Loucy (cell line): ENCODE data around the gene PTBP1.

Experiments
- H2AFZ ChIP-seq: fragments of 200-600 bp; sonication (generic); 2 replicates; pipeline ENCODE4 v1.6.0; 2016; ENCODE audit warnings: antibody characterized with exemption, mild to moderate bottlenecking, low read length, moderate library complexity
- H3F3A ChIP-seq: fragments of 200-600 bp; 2 replicates; pipeline ENCODE4 v1.6.0; 2016; ENCODE audit warnings: antibody characterized with exemption, low read depth, mild to moderate bottlenecking
- H3K27me3 ChIP-seq: fragments of 200-600 bp; sonication (generic); 2 replicates; pipeline ENCODE4 v1.6.1; 2014; ENCODE audit warnings: low read length, mild to moderate bottlenecking; ENCODE audit not compliant: insufficient read depth, poor library complexity, severe bottlenecking
- H3K36me3 ChIP-seq: fragments of 200-600 bp; sonication (generic); 2 replicates; pipeline ENCODE4 v1.6.1; 2016; ENCODE audit warnings: low read length; ENCODE audit not compliant: insufficient read depth
- H3K4me1 ChIP-seq: fragments of 200-600 bp; sonication (generic); 2 replicates; pipeline ENCODE4 v1.5.1; 2014; ENCODE audit warnings: low read length, mild to moderate bottlenecking; ENCODE audit not compliant: insufficient read depth, poor library complexity, severe bottlenecking
- H3K4me2 ChIP-seq: fragments of 200-600 bp; sonication (generic); 2 replicates; pipeline ENCODE4 v1.6.0; 2014; ENCODE audit warnings: antibody characterized with exemption, low read length, low read depth, mild to moderate bottlenecking; ENCODE audit not compliant: poor library complexity, severe bottlenecking
- H3K4me3 ChIP-seq: fragments of 200-600 bp; sonication (generic); 2 replicates; pipeline ENCODE4 v1.5.1; 2014; ENCODE audit warnings: low read length, mild to moderate bottlenecking, mixed read lengths; ENCODE audit not compliant: poor library complexity, severe bottlenecking
- H3K79me2 ChIP-seq: fragments of 200-600 bp; sonication (generic); 2 replicates; pipeline ENCODE4 v1.6.1; 2014; ENCODE audit warnings: low read length; ENCODE audit not compliant: insufficient read depth
- H3K9ac ChIP-seq: fragments of 200-600 bp; sonication (generic); 2 replicates; pipeline ENCODE4 v1.6.0; 2014; ENCODE audit warnings: mild to moderate bottlenecking, low read depth, low read length, moderate library complexity; ENCODE audit not compliant: poor library complexity, severe bottlenecking
- H3K9me2 ChIP-seq: fragments of 200-600 bp; sonication (generic); replicated peaks from 2 replicates; pipeline ENCODE4 v1.6.1; 2016; ENCODE audit warnings: low read depth, low read length, mixed read lengths
- H3K9me3 ChIP-seq: fragments of 200-600 bp; sonication (generic); 2 replicates; pipeline ENCODE4 v1.6.1; 2014; ENCODE audit warnings: mild to moderate bottlenecking, antibody characterized with exemption, low read length, low read depth; ENCODE audit not compliant: insufficient read depth
- H4K20me1 ChIP-seq: fragments of 200-600 bp; sonication (generic); 2 replicates; pipeline ENCODE4 v1.6.0; 2014; ENCODE audit warnings: antibody characterized with exemption, low read length, mild to moderate bottlenecking; ENCODE audit not compliant: insufficient read depth, poor library complexity, severe bottlenecking
- CTCF ChIP-seq: fragments of 200-600 bp; sonication (generic); conservative IDR thresholded peaks from 2 replicates; pipeline ENCODE4 v1.5.1; 2014; ENCODE audit warnings: mild to moderate bottlenecking, antibody characterized with exemption, low read length
- EZH2phosphoT487 ChIP-seq: fragments of 200-600 bp; IDR thresholded peaks from 2 replicates; pipeline ENCODE4 v1.6.1; 2018; ENCODE audit warnings: antibody characterized with exemption, mild to moderate bottlenecking, moderate library complexity, borderline replicate concordance

Gene PTBP1

GRCh38 chr19:791007-791566, 6.2 kb upstream of the PTBP1 start:
- Histone ChIP-seq H3K9me3 (no peaks in the 10 kb centered on the region), H4K20me1 (no peaks in the 10 kb centered on the region), H3K36me3 (no peaks in the 10 kb centered on the region), H3K79me2 (0 out of 2 replicates have a peak, but pooled peaks cover 3% of the 10 kb centered on the region), H3K4me2 (no peak overlapping the region), H3K9ac (no peak overlapping the region), H3K4me3 (no peak overlapping the region), H3K27me3 (no peaks in the 10 kb centered on the region), H3K4me1 (peaks cover 2% of the 10 kb centered on the region), H3K9me2 (no peaks in the 10 kb centered on the region), H3F3A (no peaks in the 10 kb centered on the region), H2AFZ (no peak overlapping the region)
- TF ChIP-seq EZH2phosphoT487 = no peak
- no peak for TF ChIP-seq CTCF

- no peaks in the 10 kb centered on the region for H4K20me1 ChIP-seq
- peaks cover 4% of the 10 kb centered on the region for H3K4me1 ChIP-seq
- H3K79me2 ChIP-seq = peaks cover 7% of the 10 kb centered on the region; the same call in 1 of the 2 replicates
- no peaks in the 10 kb centered on the region for H3K9me3 ChIP-seq
- no peaks in the 10 kb centered on the region for H3K9me2 ChIP-seq
- H2AFZ ChIP-seq = no peak overlapping the region
- no peak overlapping the region for H3K9ac ChIP-seq
- no peaks in the 10 kb centered on the region for H3K27me3 ChIP-seq
- no peak overlapping the region for H3K4me2 ChIP-seq
- no peak for TF ChIP-seq CTCF
- TF ChIP-seq EZH2phosphoT487 = no peak
- no peaks in the 10 kb centered on the region for H3K36me3 ChIP-seq
- no peaks in the 10 kb centered on the region for H3F3A ChIP-seq
- no peak overlapping the region for H3K4me3 ChIP-seq
Observed at GRCh38 chr19:791567-792305, 5.5 kb upstream of the PTBP1 start.

- no peak overlapping the region for H3K4me3 ChIP-seq
- no peaks in the 10 kb centered on the region for H3F3A ChIP-seq
- H3K9ac ChIP-seq = no peak overlapping the region
- H2AFZ ChIP-seq = no peak overlapping the region
- no peak overlapping the region for H3K4me2 ChIP-seq
- no peaks in the 10 kb centered on the region for H3K36me3 ChIP-seq
- no peaks in the 10 kb centered on the region for H3K9me3 ChIP-seq
- peaks cover 8% of the 10 kb centered on the region; the same call in 1 of the 2 replicates for H3K79me2 ChIP-seq
- TF ChIP-seq CTCF = no peak
- TF ChIP-seq EZH2phosphoT487 = no peak
- no peaks in the 10 kb centered on the region for H3K27me3 ChIP-seq
- H4K20me1 ChIP-seq = no peaks in the 10 kb centered on the region
- peaks cover 4% of the 10 kb centered on the region for H3K4me1 ChIP-seq
- H3K9me2 ChIP-seq = no peaks in the 10 kb centered on the region
Observed at GRCh38 chr19:792306-792885, 4.9 kb upstream of the PTBP1 start.
